ENCODE measurements around the gene BMP7.
A peak's percentile ranks its signal among the peaks of the same experiment; 100 is the strongest.

BMP7 gene

GRCh38 chr20:57266291-57267157 is at the start of gene BMP7:
BMP7 (minus strand) TSS chr20:57266641; CDS start chr20:57266122, 519 bp downstream.
- no peak for TF ChIP-seq CTCF (IDR thresholded peaks at IDR 0.05; ENCODE audit: insufficient read depth, missing control alignments)
- DNase-seq (ENCODE audit: insufficient read length, low spot score) (peak; percentile 51), FAIRE-seq (no peak)

GRCh38 chr20:57315976-57316480 is 49.6 kb upstream of the BMP7 start:
- DNase-seq (ENCODE audit: insufficient read length, low spot score) (no peak), FAIRE-seq (no peak)
- no peak for TF ChIP-seq CTCF (IDR thresholded peaks at IDR 0.05; ENCODE audit: insufficient read depth, missing control alignments)

DNA sequence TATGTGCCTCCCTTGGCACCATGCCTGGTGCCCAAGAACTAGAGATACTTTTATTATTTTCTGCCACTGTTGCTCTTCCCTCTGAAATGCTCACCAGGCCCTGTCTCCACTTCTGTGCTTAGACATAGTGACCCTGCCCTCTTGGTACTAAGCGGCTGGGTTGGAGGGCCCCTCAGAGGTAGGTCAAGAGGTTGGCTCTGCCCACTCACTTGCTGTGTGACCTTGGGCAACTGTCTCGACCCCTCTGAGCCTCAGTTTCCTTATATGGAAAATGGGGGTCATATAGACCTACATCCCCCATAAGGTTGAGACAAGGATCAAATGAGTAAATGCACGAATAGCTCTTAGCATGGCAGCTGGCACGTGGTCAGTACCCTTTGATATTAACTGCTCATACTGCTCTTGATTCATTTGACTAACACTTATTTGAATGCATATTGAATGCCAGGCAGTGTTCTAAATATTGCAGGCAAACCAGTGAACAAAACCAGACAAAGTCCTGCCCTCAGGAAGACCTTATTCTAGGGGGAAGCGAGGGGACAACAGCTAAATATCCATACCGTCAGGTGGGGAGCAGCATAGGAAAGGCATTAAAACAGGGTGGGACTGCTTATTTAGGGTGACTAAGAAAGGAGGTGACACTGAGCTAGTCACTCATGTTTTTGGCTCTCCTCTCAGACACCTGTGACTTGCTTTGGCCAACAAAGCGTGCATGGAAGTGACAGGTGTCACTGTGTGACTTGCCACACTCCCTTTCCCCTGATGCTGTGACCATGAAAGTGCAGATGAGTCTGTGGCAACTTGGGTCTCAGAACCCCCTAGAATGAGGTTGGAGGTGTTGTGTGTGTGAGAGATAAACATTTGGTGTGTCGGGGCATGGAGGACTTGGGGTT is 48.9 kb upstream of the BMP7 start:
- DNase-seq (ENCODE audit: insufficient read length, low spot score) = no peak
- no peak for FAIRE-seq

GRCh38 chr20:57313951-57314350 is 47.5 kb upstream of the BMP7 start:
- no peak for TF ChIP-seq CTCF (IDR thresholded peaks at IDR 0.05; ENCODE audit: insufficient read depth, missing control alignments)
- DNase-seq (ENCODE audit: insufficient read length, low spot score) = no peak
- no peak for FAIRE-seq

More for the DNA sequence above, 48.9 kb upstream of the BMP7 start:
- no peak for TF ChIP-seq CTCF (IDR thresholded peaks at IDR 0.05; ENCODE audit: insufficient read depth, missing control alignments)

DNA sequence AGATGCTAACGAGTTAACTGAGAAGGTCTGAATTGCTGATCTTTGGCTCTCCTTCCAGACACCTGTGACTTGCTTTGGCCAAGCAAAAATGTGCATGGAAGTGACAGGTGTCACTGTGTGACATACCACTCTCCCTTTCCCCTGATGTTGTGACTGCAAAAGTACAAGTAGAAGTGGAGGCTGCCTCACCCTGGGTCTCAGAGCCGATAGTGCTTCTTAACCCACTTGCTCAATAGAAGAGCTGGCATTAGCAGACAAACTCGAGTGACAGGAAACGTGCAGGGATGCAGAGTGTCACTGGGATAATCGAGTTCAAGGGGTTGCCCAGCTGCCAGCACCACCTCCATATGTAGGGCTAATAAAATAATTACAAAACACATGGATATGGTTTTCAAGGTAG is 46.8 kb upstream of the BMP7 start:
- no peak for TF ChIP-seq CTCF (IDR thresholded peaks at IDR 0.05; ENCODE audit: insufficient read depth, missing control alignments)
- no peak for FAIRE-seq
- no peak for DNase-seq (ENCODE audit: insufficient read length, low spot score)

GRCh38 chr20:57312138-57312537 is 45.7 kb upstream of the BMP7 start:
- FAIRE-seq (no peak), DNase-seq (ENCODE audit: insufficient read length, low spot score) (no peak)
- TF ChIP-seq CTCF (IDR thresholded peaks at IDR 0.05; ENCODE audit: insufficient read depth, missing control alignments) = no peak

All from D721Med (cell line).